GM11168 (cell line): ENCODE results near the gene BCAS1.

Source experiments
- in situ Hi-C: fragments of 300-500 bp; cut with MboI; formaldehyde crosslinking; loops from one replicate; pipeline ENCODE4 v1.12.0; 2022; ENCODE audit warnings: low sequenced_read_pairs; ENCODE audit not compliant: unreplicated experiment

BCAS1 gene

GRCh38 chr20:53954723-53955658 is 115.4 kb downstream of the BCAS1 start:
- in situ Hi-C loops, result no loop called here

GRCh38 chr20:53952528-53953096 is 117.8 kb downstream of the BCAS1 start:
- in situ Hi-C loops, result no loop called here

- in situ Hi-C loops, result no loop called here
Observed at GRCh38 chr20:53950578-53950977, 119.8 kb downstream of the BCAS1 start.

GRCh38 chr20:53950031-53950430 is 120.4 kb downstream of the BCAS1 start:
- in situ Hi-C loops, result no loop called here

- in situ Hi-C loops, result loop anchor here (10.0 kb wide), 1 partner anchor 245 kb away; no protein-coding TSS in a partner anchor
Observed at GRCh38 chr20:53949319-53949839, 121.0 kb downstream of the BCAS1 start.

- in situ Hi-C loops, result loop anchor here (10.0 kb wide), 1 partner anchor 246 kb away; no protein-coding TSS in a partner anchor
Observed at GRCh38 chr20:53948383-53949318, 121.7 kb downstream of the BCAS1 start.

- in situ Hi-C loops, result loop anchor here (10.0 kb wide), 1 partner anchor 247 kb away; no protein-coding TSS in a partner anchor
Observed at GRCh38 chr20:53947501-53948195, 122.7 kb downstream of the BCAS1 start.

- in situ Hi-C loops, result loop anchor here (10.0 kb wide), 1 partner anchor 249 kb away; no protein-coding TSS in a partner anchor
Observed at GRCh38 chr20:53946106-53946505, 124.3 kb downstream of the BCAS1 start.

GRCh38 chr20:53945478-53945877 is 124.9 kb downstream of the BCAS1 start:
- in situ Hi-C loops, result loop anchor here (10.0 kb wide), 1 partner anchor 249 kb away; no protein-coding TSS in a partner anchor

GRCh38 chr20:53944796-53945195 is 125.6 kb downstream of the BCAS1 start:
- in situ Hi-C loops, result loop anchor here (5.0 to 10.0 kb wide), 4 partner anchors 118 to 532 kb away; no protein-coding TSS in a partner anchor

GRCh38 chr20:53943522-53944291 is 126.7 kb downstream of the BCAS1 start:
- in situ Hi-C loops, result loop anchor here (5.0 to 10.0 kb wide), 4 partner anchors 119 to 531 kb away; no protein-coding TSS in a partner anchor

- in situ Hi-C loops, result loop anchor here (5.0 to 10.0 kb wide), 4 partner anchors 119 to 531 kb away; no protein-coding TSS in a partner anchor
Observed at GRCh38 chr20:53942973-53943372, 127.4 kb downstream of the BCAS1 start.

GRCh38 chr20:53942472-53942816 is 128.0 kb downstream of the BCAS1 start:
- in situ Hi-C loops, result loop anchor here (5.0 to 10.0 kb wide), 4 partner anchors 120 to 530 kb away; no protein-coding TSS in a partner anchor

GRCh38 chr20:53941680-53942471 is 128.5 kb downstream of the BCAS1 start:
- in situ Hi-C loops, result loop anchor here (5.0 to 10.0 kb wide), 4 partner anchors 120 to 530 kb away; no protein-coding TSS in a partner anchor

- in situ Hi-C loops, result loop anchor here (5.0 to 10.0 kb wide), 4 partner anchors 121 to 529 kb away; no protein-coding TSS in a partner anchor
Observed at GRCh38 chr20:53940907-53941545, 129.4 kb downstream of the BCAS1 start.

- in situ Hi-C loops, result loop anchor here (5.0 to 10.0 kb wide), 4 partner anchors 122 to 528 kb away; no protein-coding TSS in a partner anchor
Observed at GRCh38 chr20:53940360-53940702, 130.1 kb downstream of the BCAS1 start.
